Neural progenitor cell (in vitro differentiated cells): ENCODE data around the gene FOLR1. TPM values are rescaled to one million over a fixed set of nuclear protein-coding genes. Genes with fewer than 3 reads are reported as not detected.
"Not testable (repeated sequence)": the region's sequence is repeated elsewhere in the genome, so short reads cannot be mapped to it uniquely, and the experiment has no call there.

Experiments used
- DNase-seq: peaks from one replicate; pipeline ENCODE4 v3.0.0-alpha.2; 2016; ENCODE audit warnings: low spot score
- H2AFZ ChIP-seq: fragments of 200-600 bp; sonication (generic); replicated peaks from 2 replicates; pipeline ENCODE4 v1.6.1; 2016; ENCODE audit warnings: antibody characterized with exemption
- H3F3A ChIP-seq: fragments of 200-600 bp; sonication (generic); 2 replicates; pipeline ENCODE4 v1.6.1; 2016; ENCODE audit warnings: antibody characterized with exemption, low read depth
- H3K27ac ChIP-seq: fragments of 200-600 bp; sonication (generic); 2 replicates; pipeline ENCODE4 v1.5.1; 2016; ENCODE audit warnings: mild to moderate bottlenecking
- H3K27me3 ChIP-seq: fragments of 200-600 bp; sonication (generic); 2 replicates; pipeline ENCODE4 v1.6.1; 2016; ENCODE audit warnings: mild to moderate bottlenecking, moderate library complexity
- H3K36me3 ChIP-seq: fragments of 200-600 bp; sonication (generic); 2 replicates; pipeline ENCODE4 v1.5.1; 2016
- H3K4me1 ChIP-seq: fragments of 200-600 bp; sonication (generic); 2 replicates; pipeline ENCODE4 v1.6.1; 2016; ENCODE audit warnings: mixed run types
- H3K4me2 ChIP-seq: fragments of 200-600 bp; sonication (generic); 2 replicates; pipeline ENCODE4 v1.6.1; 2016
- H3K4me3 ChIP-seq: fragments of 200-600 bp; sonication (generic); 2 replicates; pipeline ENCODE4 v1.5.1; 2016
- H3K79me2 ChIP-seq: fragments of 200-600 bp; sonication (generic); 2 replicates; pipeline ENCODE4 v1.6.1; 2016; ENCODE audit warnings: low read depth
- H3K9ac ChIP-seq: fragments of 200-600 bp; sonication (generic); 2 replicates; pipeline ENCODE4 v1.6.1; 2016
- H3K9me3 ChIP-seq: fragments of 200-600 bp; sonication (generic); 2 replicates; pipeline ENCODE4 v1.5.1; 2016; ENCODE audit warnings: low read depth
- H4K20me1 ChIP-seq: fragments of 200-600 bp; sonication (generic); 2 replicates; pipeline ENCODE4 v1.6.1; 2016; ENCODE audit warnings: low read depth
- H3K27ac Mint-ChIP-seq: 3 replicates; pipeline ENCODE4 v1.8.0; 2021; ENCODE audit warnings: mixed read lengths
- H3K27me3 Mint-ChIP-seq: 2 replicates; pipeline ENCODE4 v1.8.0; 2022; ENCODE audit warnings: low read depth, mild to moderate bottlenecking, inconsistent platforms, moderate library complexity, mixed read lengths; ENCODE audit not compliant: insufficient read depth
- H3K36me3 Mint-ChIP-seq: 3 replicates; pipeline ENCODE4 v1.8.0; 2021; ENCODE audit warnings: mixed read lengths
- H3K4me1 Mint-ChIP-seq: 3 replicates; pipeline ENCODE4 v1.8.0; 2021; ENCODE audit warnings: mixed read lengths
- H3K4me3 Mint-ChIP-seq: 3 replicates; pipeline ENCODE4 v1.8.0; 2021; ENCODE audit warnings: mild to moderate bottlenecking, moderate library complexity, mixed read lengths
- H3K9me3 Mint-ChIP-seq: 3 replicates; pipeline ENCODE4 v1.8.0; 2020; ENCODE audit warnings: mixed read lengths
- EZH2 ChIP-seq: fragments of 200-600 bp; sonication (generic); IDR thresholded peaks from 2 replicates; pipeline ENCODE4 v1.6.1; 2017; ENCODE audit warnings: antibody characterized with exemption, mild to moderate bottlenecking, moderate library complexity
- EZH2phosphoT487 ChIP-seq: fragments of 200-600 bp; sonication (generic); IDR thresholded peaks from 2 replicates; pipeline ENCODE4 v1.6.1; 2017; ENCODE audit warnings: antibody characterized with exemption
- total RNA-seq: library from RNA; depleted of rRNA; stranded (reverse); fragments of >200 nt; gene quantifications from 2 replicates; pipeline ENCODE4 v1.2.3, GENCODE V29; 2015; ENCODE audit warnings: low replicate concordance
- TF ChIP-seq, protein P1 (sequence below): fragments of 200-600 bp; sonication (generic); IDR thresholded peaks from 2 replicates; pipeline ENCODE4 v1.5.1; 2017; ENCODE audit warnings: antibody characterized with exemption, mild to moderate bottlenecking

The FOLR1 gene
- total RNA-seq, 1 donor from 2014 or later = 3.6 TPM

DNA sequence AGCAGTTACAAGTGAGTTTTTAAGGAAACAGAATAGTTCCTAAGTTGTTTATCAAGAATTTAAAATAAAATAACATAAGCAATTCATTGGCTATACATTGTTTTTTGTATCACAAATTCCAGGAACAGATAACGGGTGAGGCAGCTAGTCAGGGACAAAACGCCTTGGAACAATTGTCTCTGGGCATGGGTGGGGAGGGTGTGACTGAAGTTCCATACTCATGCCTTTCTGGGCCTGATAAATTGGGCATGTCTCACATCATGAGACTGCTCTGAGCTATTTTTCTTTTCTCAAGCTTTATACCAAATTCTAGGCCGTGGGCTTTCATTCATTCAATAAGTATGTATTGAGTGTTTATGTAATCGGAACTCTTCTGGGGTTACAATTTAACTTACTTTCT lies 34.8 kb upstream of the FOLR1 start:
- Histone ChIP-seq H3K4me2 (no peak overlapping the region), H3K27me3 (no peaks in the 10 kb centered on the region), H3K79me2 (no peaks in the 10 kb centered on the region), H4K20me1 (no peaks in the 10 kb centered on the region), H3F3A (no peaks in the 10 kb centered on the region), H3K36me3 (no peaks in the 10 kb centered on the region), H3K9me3 (no peaks in the 10 kb centered on the region), H3K4me3 (no peak overlapping the region), H3K27ac (no peak overlapping the region), H3K9ac (no peak overlapping the region), H2AFZ (no peak overlapping the region), H3K4me1 (no peaks in the 10 kb centered on the region)
- TF ChIP-seq EZH2phosphoT487 = no peak
- TF ChIP-seq, protein P1, sequence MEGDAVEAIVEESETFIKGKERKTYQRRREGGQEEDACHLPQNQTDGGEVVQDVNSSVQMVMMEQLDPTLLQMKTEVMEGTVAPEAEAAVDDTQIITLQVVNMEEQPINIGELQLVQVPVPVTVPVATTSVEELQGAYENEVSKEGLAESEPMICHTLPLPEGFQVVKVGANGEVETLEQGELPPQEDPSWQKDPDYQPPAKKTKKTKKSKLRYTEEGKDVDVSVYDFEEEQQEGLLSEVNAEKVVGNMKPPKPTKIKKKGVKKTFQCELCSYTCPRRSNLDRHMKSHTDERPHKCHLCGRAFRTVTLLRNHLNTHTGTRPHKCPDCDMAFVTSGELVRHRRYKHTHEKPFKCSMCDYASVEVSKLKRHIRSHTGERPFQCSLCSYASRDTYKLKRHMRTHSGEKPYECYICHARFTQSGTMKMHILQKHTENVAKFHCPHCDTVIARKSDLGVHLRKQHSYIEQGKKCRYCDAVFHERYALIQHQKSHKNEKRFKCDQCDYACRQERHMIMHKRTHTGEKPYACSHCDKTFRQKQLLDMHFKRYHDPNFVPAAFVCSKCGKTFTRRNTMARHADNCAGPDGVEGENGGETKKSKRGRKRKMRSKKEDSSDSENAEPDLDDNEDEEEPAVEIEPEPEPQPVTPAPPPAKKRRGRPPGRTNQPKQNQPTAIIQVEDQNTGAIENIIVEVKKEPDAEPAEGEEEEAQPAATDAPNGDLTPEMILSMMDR = no peak
- no peak for TF ChIP-seq EZH2
- Mint-ChIP-seq H3K9me3 (no peaks in the 10 kb centered on the region), H3K27ac (no peak overlapping the region), H3K27me3 (peaks cover 3% of the 10 kb centered on the region), H3K36me3 (no peaks in the 10 kb centered on the region), H3K4me1 (no peaks in the 10 kb centered on the region), H3K4me3 (no peak overlapping the region)
- DNase-seq = no peak

- no peak overlapping the region for H3K9ac ChIP-seq
- no peak overlapping the region for H3K4me3 ChIP-seq
- no peak overlapping the region for H3K4me2 ChIP-seq
- no peak overlapping the region for H3K27ac ChIP-seq
- no peaks in the 10 kb centered on the region for H3F3A ChIP-seq
- H2AFZ ChIP-seq = no peak overlapping the region
- Mint-ChIP-seq H3K4me3 (no peak overlapping the region), H3K36me3 (no peaks in the 10 kb centered on the region), H3K4me1 (no peaks in the 10 kb centered on the region), H3K27ac (no peak overlapping the region), H3K27me3 (peaks cover 3% of the 10 kb centered on the region), H3K9me3 (no peaks in the 10 kb centered on the region)
- TF ChIP-seq, protein P1 = no peak
- TF ChIP-seq EZH2phosphoT487 (no peak), EZH2 (no peak)
- H3K27me3 ChIP-seq = no peaks in the 10 kb centered on the region
- no peaks in the 10 kb centered on the region for H3K9me3 ChIP-seq
- H3K4me1 ChIP-seq = no peaks in the 10 kb centered on the region
- no peaks in the 10 kb centered on the region for H3K36me3 ChIP-seq
- DNase-seq = no peak
- H4K20me1 ChIP-seq = no peaks in the 10 kb centered on the region
- H3K79me2 ChIP-seq = no peaks in the 10 kb centered on the region
Measured at GRCh38 chr11:72160319-72160718, 31.6 kb upstream of the FOLR1 start.

GRCh38 chr11:72162891-72163492 lies 28.9 kb upstream of the FOLR1 start:
- Mint-ChIP-seq H3K27me3 (peaks cover 3% of the 10 kb centered on the region), H3K4me3 (no peak overlapping the region), H3K9me3 (peaks cover 2% of the 10 kb centered on the region), H3K27ac (no peak overlapping the region), H3K4me1 (no peaks in the 10 kb centered on the region), H3K36me3 (no peaks in the 10 kb centered on the region)
- DNase-seq = no peak
- H3K27ac ChIP-seq = no peak overlapping the region
- H3F3A ChIP-seq = no peaks in the 10 kb centered on the region
- no peaks in the 10 kb centered on the region for H3K36me3 ChIP-seq
- H3K4me1 ChIP-seq = no peaks in the 10 kb centered on the region
- H3K9ac ChIP-seq = no peak overlapping the region
- H3K4me3 ChIP-seq = no peak overlapping the region
- TF ChIP-seq EZH2 = no peak
- TF ChIP-seq, protein P1 = no peak
- no peak for TF ChIP-seq EZH2phosphoT487
- no peaks in the 10 kb centered on the region for H4K20me1 ChIP-seq
- no peaks in the 10 kb centered on the region for H3K9me3 ChIP-seq
- no peak overlapping the region for H2AFZ ChIP-seq
- H3K4me2 ChIP-seq = no peak overlapping the region
- no peaks in the 10 kb centered on the region for H3K79me2 ChIP-seq
- H3K27me3 ChIP-seq = no peaks in the 10 kb centered on the region

DNA sequence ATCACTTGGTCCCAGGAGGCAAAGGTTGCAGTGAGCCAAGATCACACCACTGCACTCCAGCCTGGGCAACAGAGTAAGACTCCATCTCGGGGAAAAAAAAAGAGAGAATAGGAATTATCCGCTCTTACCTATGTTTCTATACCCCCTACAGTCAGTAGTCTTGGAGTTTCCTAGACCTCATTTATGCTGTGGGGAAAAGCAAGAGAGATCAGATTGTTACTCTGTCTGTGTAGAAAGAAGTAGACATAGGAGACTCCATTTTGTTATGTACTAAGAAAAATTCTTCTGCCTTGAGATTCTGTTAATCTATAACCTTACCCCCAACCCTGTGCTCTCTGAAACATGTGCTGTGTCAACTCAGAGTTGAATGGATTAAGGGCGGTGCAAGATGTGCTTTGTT lies 27.8 kb upstream of the FOLR1 start:
- not testable (repeated sequence) for H4K20me1 ChIP-seq, H3K4me3 Mint-ChIP-seq, H2AFZ ChIP-seq, H3K4me1 ChIP-seq, H3K4me1 Mint-ChIP-seq, H3K9me3 Mint-ChIP-seq, H3K36me3 Mint-ChIP-seq, H3F3A ChIP-seq, H3K27ac Mint-ChIP-seq, H3K9ac ChIP-seq, H3K27me3 Mint-ChIP-seq, H3K79me2 ChIP-seq, H3K27me3 ChIP-seq, H3K27ac ChIP-seq, H3K4me3 ChIP-seq, H3K9me3 ChIP-seq, DNase-seq, H3K4me2 ChIP-seq, H3K36me3 ChIP-seq

- not testable (repeated sequence) for H3K9ac ChIP-seq, H3K9me3 ChIP-seq, H3K4me3 Mint-ChIP-seq, H3K79me2 ChIP-seq, H3K27me3 ChIP-seq, H3K36me3 Mint-ChIP-seq, H3K4me3 ChIP-seq, H3K36me3 ChIP-seq, DNase-seq, H3K4me1 ChIP-seq, H3K9me3 Mint-ChIP-seq, H3K4me2 ChIP-seq, H3K27ac ChIP-seq, H3K27me3 Mint-ChIP-seq, H4K20me1 ChIP-seq, H3K4me1 Mint-ChIP-seq, H2AFZ ChIP-seq, H3K27ac Mint-ChIP-seq, H3F3A ChIP-seq
Measured at GRCh38 chr11:72169046-72169555, 22.8 kb upstream of the FOLR1 start.

- not testable (repeated sequence) for H3K79me2 ChIP-seq, H3K27ac Mint-ChIP-seq, H3K4me1 Mint-ChIP-seq, H3K9ac ChIP-seq, H3K27me3 ChIP-seq, H3K9me3 ChIP-seq, H3F3A ChIP-seq, H3K36me3 ChIP-seq, H3K4me2 ChIP-seq, H3K4me1 ChIP-seq, H4K20me1 ChIP-seq, H3K4me3 ChIP-seq, DNase-seq, H2AFZ ChIP-seq, H3K4me3 Mint-ChIP-seq, H3K27ac ChIP-seq, H3K36me3 Mint-ChIP-seq, H3K9me3 Mint-ChIP-seq, H3K27me3 Mint-ChIP-seq
Measured at GRCh38 chr11:72169754-72170153, 22.2 kb upstream of the FOLR1 start.
